Measurements from ENCODE around the gene CTSW. TPM values are rescaled to one million over a fixed set of nuclear protein-coding genes. Genes with fewer than 3 reads are reported as not detected.

CTSW gene
- total RNA-seq, 1 experiment from 2014 or later, result not detected

GRCh38 chr11:65864706-65865471 is 14.7 kb upstream of the CTSW start:
- Mint-ChIP-seq H3K27ac (no peak overlapping the region), H3K27me3 (ENCODE audit: low read depth) (peaks cover 19% of the 10 kb centered on the region), H3K36me3 (peaks cover 20% of the 10 kb centered on the region), H3K4me1 (peaks cover 19% of the 10 kb centered on the region), H3K9me3 (no peaks in the 10 kb centered on the region), H3K4me3 (no peak overlapping the region)
- ChIA-PET CTCF (interaction anchor here (16.6 kb wide), 1 partner anchor 24 kb away, joined by 539 read pairs; the partner anchor contains the start of genes CCDC85B and FIBP), POLR2A (no interaction called here)
- DNase-seq (ENCODE audit: low spot score), result no peak
- ATAC-seq, result no peak
- TF ChIP-seq ETV6 (CRISPR knock-in tag; IDR thresholded peaks at IDR 0.05) (no peak), ZNF416 (CRISPR knock-in tag; IDR thresholded peaks at IDR 0.05) (no peak)

GRCh38 chr11:65865550-65866172 is 14.0 kb upstream of the CTSW start:
- no peak overlapping the region for H3K4me3 Mint-ChIP-seq
- TF ChIP-seq HMGA2 (CRISPR knock-in tag; IDR thresholded peaks at IDR 0.05) (no peak), ZNF416 (CRISPR knock-in tag; IDR thresholded peaks at IDR 0.05) (no peak), NR3C1 (CRISPR knock-in tag; conservative IDR thresholded peaks at IDR 0.05; ENCODE audit: low read depth) (no peak), ZMAT4 (CRISPR knock-in tag; IDR thresholded peaks at IDR 0.05) (no peak), USF2 (CRISPR knock-in tag; IDR thresholded peaks at IDR 0.05) (no peak), CBFB (CRISPR knock-in tag; IDR thresholded peaks at IDR 0.05; ENCODE audit: low read depth) (no peak), SMAD3 (CRISPR knock-in tag; IDR thresholded peaks at IDR 0.05; ENCODE audit: borderline replicate concordance) (no peak), ZNF512 (CRISPR knock-in tag; IDR thresholded peaks at IDR 0.05; ENCODE audit: borderline replicate concordance) (no peak)
- DNase-seq (ENCODE audit: low spot score) (no peak), ATAC-seq (no peak)
- peaks cover 19% of the 10 kb centered on the region for H3K4me1 Mint-ChIP-seq
- H3K27me3 Mint-ChIP-seq (ENCODE audit: low read depth), result peaks cover 26% of the 10 kb centered on the region
- ChIA-PET CTCF (interaction anchor here (16.6 kb wide), 1 partner anchor 24 kb away, joined by 539 read pairs; the partner anchor contains the start of genes CCDC85B and FIBP), POLR2A (no interaction called here)
- no peak overlapping the region for H3K27ac Mint-ChIP-seq
- peaks cover 20% of the 10 kb centered on the region for H3K36me3 Mint-ChIP-seq
- no peaks in the 10 kb centered on the region for H3K9me3 Mint-ChIP-seq

- peak overlapping the region; percentile 88; the same call in 1 of the 2 replicates for H3K4me3 Mint-ChIP-seq
- no peak for ATAC-seq
- TF ChIP-seq ZNF512 (CRISPR knock-in tag; IDR thresholded peaks at IDR 0.05; ENCODE audit: borderline replicate concordance), result no peak
- no peak for TF ChIP-seq ETV6 (CRISPR knock-in tag; IDR thresholded peaks at IDR 0.05)
- no peak for TF ChIP-seq MXD4 (CRISPR knock-in tag; IDR thresholded peaks at IDR 0.05; ENCODE audit: borderline replicate concordance)
- TF ChIP-seq MYBL2 (CRISPR knock-in tag; IDR thresholded peaks at IDR 0.05), result no peak
- no peak for TF ChIP-seq FOXP1 (CRISPR knock-in tag; IDR thresholded peaks at IDR 0.05; ENCODE audit: borderline replicate concordance)
- TF ChIP-seq ZBTB43 (CRISPR knock-in tag; IDR thresholded peaks at IDR 0.05), result no peak; the same call in 1 of the 2 replicates
- peaks cover 20% of the 10 kb centered on the region for H3K36me3 Mint-ChIP-seq
- H3K4me1 Mint-ChIP-seq, result peaks cover 12% of the 10 kb centered on the region
- H3K27me3 Mint-ChIP-seq (ENCODE audit: low read depth), result peaks cover 37% of the 10 kb centered on the region
- CTCF ChIA-PET, result interaction anchor here (0.5 to 16.6 kb wide), 5 partner anchors 14 to 181 kb away, joined by 3 to 539 read pairs (median 4); partner anchors contain the start of genes CCDC85B and FIBP
- H3K27ac Mint-ChIP-seq, result peak overlapping the region; percentile 34; the same call in 1 of the 2 replicates
- H3K9me3 Mint-ChIP-seq, result no peaks in the 10 kb centered on the region
- POLR2A ChIA-PET, result interaction anchor here (0.5 to 1.1 kb wide), 3 partner anchors 13 to 701 kb away, joined by 3 to 4 read pairs (median 3); partner anchors contain the start of gene FIBP
- DNase-seq (ENCODE audit: low spot score), result no peak
These were observed 12.9 kb upstream of the CTSW start for GRCh38 chr11:65866509-65867283.
